ENCODE measurements around the gene SASH1.

DNA sequence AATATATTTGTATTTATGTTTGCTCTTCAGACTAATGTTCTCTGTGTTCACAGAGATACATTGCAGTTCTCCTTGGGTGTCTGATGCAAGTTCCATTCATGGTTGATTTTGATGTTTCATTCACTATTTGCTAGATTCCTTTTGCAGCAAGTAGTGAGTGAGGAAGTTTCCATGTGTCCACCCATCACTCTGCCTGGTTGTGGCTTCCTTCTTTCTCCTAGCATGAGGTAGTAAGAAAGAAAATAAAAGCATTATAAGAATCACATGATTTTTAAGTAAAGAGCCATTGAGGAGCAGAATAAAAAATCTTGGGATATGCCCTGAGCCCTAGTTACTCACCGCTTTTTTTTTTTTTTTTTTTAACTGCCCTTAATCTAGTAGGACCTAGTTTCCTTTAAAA lies 8.7 kb downstream of the SASH1 start:
- TF ChIP-seq, protein P1, sequence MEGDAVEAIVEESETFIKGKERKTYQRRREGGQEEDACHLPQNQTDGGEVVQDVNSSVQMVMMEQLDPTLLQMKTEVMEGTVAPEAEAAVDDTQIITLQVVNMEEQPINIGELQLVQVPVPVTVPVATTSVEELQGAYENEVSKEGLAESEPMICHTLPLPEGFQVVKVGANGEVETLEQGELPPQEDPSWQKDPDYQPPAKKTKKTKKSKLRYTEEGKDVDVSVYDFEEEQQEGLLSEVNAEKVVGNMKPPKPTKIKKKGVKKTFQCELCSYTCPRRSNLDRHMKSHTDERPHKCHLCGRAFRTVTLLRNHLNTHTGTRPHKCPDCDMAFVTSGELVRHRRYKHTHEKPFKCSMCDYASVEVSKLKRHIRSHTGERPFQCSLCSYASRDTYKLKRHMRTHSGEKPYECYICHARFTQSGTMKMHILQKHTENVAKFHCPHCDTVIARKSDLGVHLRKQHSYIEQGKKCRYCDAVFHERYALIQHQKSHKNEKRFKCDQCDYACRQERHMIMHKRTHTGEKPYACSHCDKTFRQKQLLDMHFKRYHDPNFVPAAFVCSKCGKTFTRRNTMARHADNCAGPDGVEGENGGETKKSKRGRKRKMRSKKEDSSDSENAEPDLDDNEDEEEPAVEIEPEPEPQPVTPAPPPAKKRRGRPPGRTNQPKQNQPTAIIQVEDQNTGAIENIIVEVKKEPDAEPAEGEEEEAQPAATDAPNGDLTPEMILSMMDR (IDR thresholded peaks at IDR 0.05): no peak
- TF ChIP-seq POLR2A (IDR thresholded peaks at IDR 0.05) (no peak), POLR2AphosphoS5 (IDR thresholded peaks at IDR 0.05; ENCODE audit: insufficient read depth in 1 of 2, low read depth in 1 of 2) (no peak)
